Measurements from ENCODE around the gene IL1RAPL1. TPM values are rescaled to one million over a fixed set of nuclear protein-coding genes. Genes with fewer than 3 reads are reported as not detected.

IL1RAPL1 gene
- total RNA-seq, 5 donors from 2014 or later (not counting 1 experiment from before 2014, with no cell fraction given): not detected

DNA sequence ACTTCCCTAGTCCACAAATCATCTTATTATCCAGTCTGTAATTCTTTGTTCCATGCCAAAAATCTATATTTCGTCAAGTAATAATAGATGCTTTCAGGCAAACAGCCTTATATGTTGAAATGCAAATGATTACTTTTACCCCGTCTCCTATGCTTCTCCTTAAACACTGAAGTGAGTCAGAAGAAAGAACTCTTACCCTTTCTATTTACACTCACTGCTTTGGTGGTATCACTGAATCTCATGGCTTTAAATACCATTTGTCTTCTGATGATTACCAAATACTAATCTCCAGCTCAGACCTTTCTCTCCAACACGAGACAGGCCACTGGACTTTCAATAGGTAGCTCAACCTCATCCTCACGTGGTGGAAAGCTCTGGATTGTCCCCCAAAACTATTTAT lies 558.1 kb downstream of the IL1RAPL1 start:
- H3K27me3 ChIP-seq (replicated peaks in 1 of 2; ENCODE audit: control insufficient read depth in 2 of 2, extremely low read depth in 1 of 2, insufficient read depth in 2 of 2, low read length in 1 of 2): no peaks in the 10 kb centered on the region
- H3K9me3 ChIP-seq: no peaks in the 10 kb centered on the region
- H3K9me3 Mint-ChIP-seq: peaks cover 8 to 17% (median 13%) of the 10 kb centered on the region in 3 donors
- POLR2A ChIA-PET: no interaction called here
- no peaks in the 10 kb centered on the region for H3K4me1 Mint-ChIP-seq
- no peaks in the 10 kb centered on the region for H3K4me1 ChIP-seq (ENCODE audit: control insufficient read depth in 1 of 2, extremely low read depth in 1 of 2, insufficient read depth in 2 of 2, low read length in 2 of 2)
- ATAC-seq (replicated peaks in 1 of 4): no peak
- no peak overlapping the region for H3K27ac Mint-ChIP-seq
- no peak overlapping the region for H3K4me3 ChIP-seq (ENCODE audit: control insufficient read depth in 1 of 2, extremely low read depth in 1 of 2, low read length in 1 of 2)
- H3K36me3 ChIP-seq (ENCODE audit: control insufficient read depth in 2 of 2, extremely low read depth in 1 of 2, insufficient read depth in 1 of 2, low read length in 1 of 2): no peaks in the 10 kb centered on the region
- no peak overlapping the region for H3K4me3 Mint-ChIP-seq
- DNase-seq: no peak
- CTCF ChIA-PET: interaction anchor here in 1 of 2 donors (1.1 kb wide), 1 partner anchor 17 kb away, joined by 4 read pairs; no protein-coding TSS in a partner anchor
- no peaks in the 10 kb centered on the region for H3K36me3 Mint-ChIP-seq
- H3K27me3 Mint-ChIP-seq: no peaks in the 10 kb centered on the region
- no CpG with 5 or more reads among the region's 4 CpGs for WGBS (ENCODE audit: insufficient coverage)
- H3K27ac ChIP-seq (ENCODE audit: low read length): no peak overlapping the region

DNA sequence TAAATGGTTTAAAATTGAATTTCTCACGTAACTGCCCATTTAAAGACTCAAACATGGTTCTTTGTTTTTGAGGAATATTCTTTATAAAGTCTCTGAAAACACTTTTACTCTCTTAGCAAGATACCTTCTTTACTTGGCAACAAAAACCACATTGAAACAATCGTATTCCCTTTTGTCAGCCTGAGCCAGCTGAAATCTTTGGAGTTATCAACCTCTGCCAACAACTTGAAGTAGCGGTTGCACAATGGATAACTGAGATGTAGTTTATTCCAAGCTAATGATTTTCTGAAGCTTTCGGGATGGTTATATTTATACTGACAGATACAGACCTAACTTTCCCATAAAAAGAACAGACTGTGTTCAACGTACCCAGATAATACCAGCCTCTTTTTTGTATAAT lies 561.3 kb downstream of the IL1RAPL1 start:
- Histone ChIP-seq H3K9me3 (no peaks in the 10 kb centered on the region), H3K36me3 (ENCODE audit: control insufficient read depth in 2 of 2, extremely low read depth in 1 of 2, insufficient read depth in 1 of 2, low read length in 1 of 2) (no peaks in the 10 kb centered on the region), H3K4me1 (ENCODE audit: control insufficient read depth in 1 of 2, extremely low read depth in 1 of 2, insufficient read depth in 2 of 2, low read length in 2 of 2) (no peaks in the 10 kb centered on the region), H3K4me3 (ENCODE audit: control insufficient read depth in 1 of 2, extremely low read depth in 1 of 2, low read length in 1 of 2) (no peak overlapping the region), H3K27me3 (replicated peaks in 1 of 2; ENCODE audit: control insufficient read depth in 2 of 2, extremely low read depth in 1 of 2, insufficient read depth in 2 of 2, low read length in 1 of 2) (no peaks in the 10 kb centered on the region), H3K27ac (ENCODE audit: low read length) (no peak overlapping the region)
- ChIA-PET CTCF (no interaction called here), POLR2A (no interaction called here)
- H3K4me3 Mint-ChIP-seq: no peak overlapping the region
- H3K4me1 Mint-ChIP-seq: no peaks in the 10 kb centered on the region
- H3K9me3 Mint-ChIP-seq: peaks cover 3 to 16% (median 15%) of the 10 kb centered on the region in 3 donors
- WGBS (ENCODE audit: insufficient coverage): no CpG with 5 or more reads among the region's 5 CpGs
- no peak overlapping the region for H3K27ac Mint-ChIP-seq
- no peak for DNase-seq
- ATAC-seq (replicated peaks in 1 of 4): no peak
- H3K27me3 Mint-ChIP-seq: no peaks in the 10 kb centered on the region
- no peaks in the 10 kb centered on the region for H3K36me3 Mint-ChIP-seq

GRCh38 chrX:29155286-29155685 lies 568.0 kb downstream of the IL1RAPL1 start:
- Mint-ChIP-seq H3K27me3 (no peaks in the 10 kb centered on the region), H3K4me3 (no peak overlapping the region), H3K4me1 (no peaks in the 10 kb centered on the region), H3K9me3 (peaks cover 0 to 8% (median 6%) of the 10 kb centered on the region in 3 donors), H3K27ac (no peak overlapping the region), H3K36me3 (no peaks in the 10 kb centered on the region)
- Histone ChIP-seq H3K9me3 (no peaks in the 10 kb centered on the region), H3K4me1 (ENCODE audit: control insufficient read depth in 1 of 2, extremely low read depth in 1 of 2, insufficient read depth in 2 of 2, low read length in 2 of 2) (no peaks in the 10 kb centered on the region), H3K27ac (ENCODE audit: low read length) (no peak overlapping the region), H3K36me3 (ENCODE audit: control insufficient read depth in 2 of 2, extremely low read depth in 1 of 2, insufficient read depth in 1 of 2, low read length in 1 of 2) (no peaks in the 10 kb centered on the region), H3K27me3 (replicated peaks in 1 of 2; ENCODE audit: control insufficient read depth in 2 of 2, extremely low read depth in 1 of 2, insufficient read depth in 2 of 2, low read length in 1 of 2) (no peaks in the 10 kb centered on the region), H3K4me3 (ENCODE audit: control insufficient read depth in 1 of 2, extremely low read depth in 1 of 2, low read length in 1 of 2) (no peak overlapping the region)
- DNase-seq (no peak), ATAC-seq (replicated peaks in 1 of 4) (no peak)
- ChIA-PET CTCF (no interaction called here), POLR2A (no interaction called here)
- WGBS (ENCODE audit: insufficient coverage): no CpG with 5 or more reads among the region's 3 CpGs

DNA sequence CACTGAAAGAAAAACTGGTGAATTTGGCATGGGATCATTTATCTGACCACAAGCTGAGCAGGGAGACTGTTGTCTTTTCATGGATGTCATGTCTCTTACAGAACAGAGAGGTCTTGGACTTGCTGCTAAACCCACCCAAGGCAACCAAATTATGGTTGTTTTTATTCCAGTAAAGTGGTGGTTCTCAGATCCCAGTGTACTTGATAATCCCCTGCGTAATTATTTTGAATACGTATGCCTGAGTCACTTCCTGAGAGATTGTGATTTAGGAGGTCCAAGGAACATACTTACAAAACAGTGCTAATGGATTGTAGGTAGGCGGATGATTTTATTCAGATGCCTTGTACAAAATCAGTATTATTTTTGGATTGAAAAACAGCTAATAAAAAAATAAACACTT lies 585.6 kb downstream of the IL1RAPL1 start:
- H3K9me3 Mint-ChIP-seq: peaks cover 0 to 4% (median 0%) of the 10 kb centered on the region in 3 donors

GRCh38 chrX:29187264-29187663 lies 600.0 kb downstream of the IL1RAPL1 start:
- Histone ChIP-seq H3K27ac (ENCODE audit: low read length) (no peak overlapping the region), H3K27me3 (replicated peaks in 1 of 2; ENCODE audit: control insufficient read depth in 2 of 2, extremely low read depth in 1 of 2, insufficient read depth in 2 of 2, low read length in 1 of 2) (no peaks in the 10 kb centered on the region), H3K4me1 (ENCODE audit: control insufficient read depth in 1 of 2, extremely low read depth in 1 of 2, insufficient read depth in 2 of 2, low read length in 2 of 2) (no peaks in the 10 kb centered on the region), H3K36me3 (ENCODE audit: control insufficient read depth in 2 of 2, extremely low read depth in 1 of 2, insufficient read depth in 1 of 2, low read length in 1 of 2) (no peaks in the 10 kb centered on the region), H3K4me3 (ENCODE audit: control insufficient read depth in 1 of 2, extremely low read depth in 1 of 2, low read length in 1 of 2) (no peak overlapping the region), H3K9me3 (no peaks in the 10 kb centered on the region)
- POLR2A ChIA-PET: no interaction called here
- H3K27me3 Mint-ChIP-seq: no peaks in the 10 kb centered on the region
- no peaks in the 10 kb centered on the region for H3K4me1 Mint-ChIP-seq
- H3K27ac Mint-ChIP-seq: no peak overlapping the region
- ATAC-seq (replicated peaks in 1 of 4) (no peak), DNase-seq (no peak)
- CTCF ChIA-PET: no interaction called here
- H3K36me3 Mint-ChIP-seq: no peaks in the 10 kb centered on the region
- no peak overlapping the region for H3K4me3 Mint-ChIP-seq
- peaks cover 0 to 8% (median 2%) of the 10 kb centered on the region in 3 donors for H3K9me3 Mint-ChIP-seq
- no CpG with 5 or more reads among the region's 2 CpGs for WGBS (ENCODE audit: insufficient coverage)

More for the DNA sequence above, 585.6 kb downstream of the IL1RAPL1 start:
- Mint-ChIP-seq H3K4me3 (no peak overlapping the region), H3K27me3 (no peaks in the 10 kb centered on the region), H3K27ac (no peak overlapping the region), H3K4me1 (no peaks in the 10 kb centered on the region), H3K36me3 (no peaks in the 10 kb centered on the region)
- H3K27me3 ChIP-seq (replicated peaks in 1 of 2; ENCODE audit: control insufficient read depth in 2 of 2, extremely low read depth in 1 of 2, insufficient read depth in 2 of 2, low read length in 1 of 2): no peaks in the 10 kb centered on the region
- no peaks in the 10 kb centered on the region for H3K36me3 ChIP-seq (ENCODE audit: control insufficient read depth in 2 of 2, extremely low read depth in 1 of 2, insufficient read depth in 1 of 2, low read length in 1 of 2)
- H3K4me3 ChIP-seq (ENCODE audit: control insufficient read depth in 1 of 2, extremely low read depth in 1 of 2, low read length in 1 of 2): no peak overlapping the region
- WGBS (ENCODE audit: insufficient coverage): no CpG with 5 or more reads among the region's 3 CpGs
- H3K4me1 ChIP-seq (ENCODE audit: control insufficient read depth in 1 of 2, extremely low read depth in 1 of 2, insufficient read depth in 2 of 2, low read length in 2 of 2): no peaks in the 10 kb centered on the region
- no peak for ATAC-seq (replicated peaks in 1 of 4)
- no peak for DNase-seq
- POLR2A ChIA-PET: no interaction called here
- CTCF ChIA-PET: no interaction called here
- H3K9me3 ChIP-seq: no peaks in the 10 kb centered on the region
- H3K27ac ChIP-seq (ENCODE audit: low read length): no peak overlapping the region

GRCh38 chrX:29196501-29196900 lies 609.3 kb downstream of the IL1RAPL1 start:
- Histone ChIP-seq H3K4me3 (ENCODE audit: control insufficient read depth in 1 of 2, extremely low read depth in 1 of 2, low read length in 1 of 2) (no peak overlapping the region), H3K27me3 (replicated peaks in 1 of 2; ENCODE audit: control insufficient read depth in 2 of 2, extremely low read depth in 1 of 2, insufficient read depth in 2 of 2, low read length in 1 of 2) (no peaks in the 10 kb centered on the region), H3K4me1 (ENCODE audit: control insufficient read depth in 1 of 2, extremely low read depth in 1 of 2, insufficient read depth in 2 of 2, low read length in 2 of 2) (no peaks in the 10 kb centered on the region), H3K9me3 (no peaks in the 10 kb centered on the region), H3K27ac (ENCODE audit: low read length) (no peak overlapping the region), H3K36me3 (ENCODE audit: control insufficient read depth in 2 of 2, extremely low read depth in 1 of 2, insufficient read depth in 1 of 2, low read length in 1 of 2) (no peaks in the 10 kb centered on the region)
- DNase-seq: no peak
- Mint-ChIP-seq H3K4me3 (no peak overlapping the region), H3K4me1 (no peaks in the 10 kb centered on the region), H3K27me3 (no peaks in the 10 kb centered on the region), H3K9me3 (peaks cover 0 to 5% (median 0%) of the 10 kb centered on the region in 3 donors), H3K27ac (no peak overlapping the region), H3K36me3 (no peaks in the 10 kb centered on the region)
- no peak for ATAC-seq (replicated peaks in 1 of 4)
- CTCF ChIA-PET: interaction anchor here in 1 of 2 donors (0.6 kb wide), 1 partner anchor 8 kb away, joined by 4 read pairs; no protein-coding TSS in a partner anchor
- POLR2A ChIA-PET: no interaction called here

- H3K27ac Mint-ChIP-seq: no peak overlapping the region
- H3K27ac ChIP-seq (ENCODE audit: low read length): no peak overlapping the region
- H3K4me1 ChIP-seq (ENCODE audit: control insufficient read depth in 1 of 2, extremely low read depth in 1 of 2, insufficient read depth in 2 of 2, low read length in 2 of 2): no peaks in the 10 kb centered on the region
- H3K36me3 ChIP-seq (ENCODE audit: control insufficient read depth in 2 of 2, extremely low read depth in 1 of 2, insufficient read depth in 1 of 2, low read length in 1 of 2): no peaks in the 10 kb centered on the region
- H3K4me3 ChIP-seq (ENCODE audit: control insufficient read depth in 1 of 2, extremely low read depth in 1 of 2, low read length in 1 of 2): no peak overlapping the region
- DNase-seq (no peak), ATAC-seq (replicated peaks in 1 of 4) (no peak)
- peaks cover 3 to 5% (median 5%) of the 10 kb centered on the region in 3 donors for H3K9me3 Mint-ChIP-seq
- no peaks in the 10 kb centered on the region for H3K27me3 ChIP-seq (replicated peaks in 1 of 2; ENCODE audit: control insufficient read depth in 2 of 2, extremely low read depth in 1 of 2, insufficient read depth in 2 of 2, low read length in 1 of 2)
- no peaks in the 10 kb centered on the region for H3K9me3 ChIP-seq
- no CpG with 5 or more reads among the region's 4 CpGs for WGBS (ENCODE audit: insufficient coverage)
- ChIA-PET CTCF (no interaction called here), POLR2A (no interaction called here)
- no peak overlapping the region for H3K4me3 Mint-ChIP-seq
- no peaks in the 10 kb centered on the region for H3K4me1 Mint-ChIP-seq
- H3K27me3 Mint-ChIP-seq: peaks cover 0 to 4% of the 10 kb centered on the region in 2 donors
- H3K36me3 Mint-ChIP-seq: no peaks in the 10 kb centered on the region
These were observed 628.0 kb downstream of the IL1RAPL1 start for GRCh38 chrX:29215251-29215650.

Measured in T-cell (primary cell).